Measurements from ENCODE around the gene RAMAC.
"Not testable (repeated sequence)": the region's sequence is repeated elsewhere in the genome, so short reads cannot be mapped to it uniquely, and the experiment has no call there.

The RAMAC gene

GRCh38 chr15:83016906-83017305, 30.9 kb downstream of the RAMAC start:
- no peak for DNase-seq

- DNase-seq, result no peak
Measured at GRCh38 chr15:83018436-83018835, 32.4 kb downstream of the RAMAC start.

GRCh38 chr15:83030021-83030420, 44.0 kb downstream of the RAMAC start:
- no peak for DNase-seq

GRCh38 chr15:83031234-83031633, 45.2 kb downstream of the RAMAC start:
- not testable (repeated sequence) for DNase-seq

GRCh38 chr15:83036253-83036652, 50.2 kb downstream of the RAMAC start:
- no peak for DNase-seq

- no peak for DNase-seq
Measured at GRCh38 chr15:83039206-83039605, 53.2 kb downstream of the RAMAC start.
